H1 (cell line): ENCODE measurements around the gene P2RY8. TPM values are rescaled to one million over a fixed set of nuclear protein-coding genes. Genes with fewer than 3 reads are reported as not detected.
"Not testable (repeated sequence)": the region's sequence is repeated elsewhere in the genome, so short reads cannot be mapped to it uniquely, and the experiment has no call there.

Source experiments
- CTCF ChIA-PET: fragments of 300-600 bp; sonication (Branson Sonifier 250); formaldehyde crosslinking; loops from one replicate; lab custom pipeline; 2021; ENCODE audit not compliant: partially characterized antibody; lab: Charles Lee
- POLR2A ChIA-PET: fragments of 300-600 bp; sonication (Branson Sonifier 250); formaldehyde crosslinking; loops from one replicate; lab custom pipeline; 2021; ENCODE audit warnings: inconsistent platforms; ENCODE audit not compliant: partially characterized antibody; lab: Charles Lee
- DNase-seq, 2 experiments: peaks; one replicate each; pipeline versions ENCODE4 v3.0.0 to v3.0.0-alpha.2; 2010 to 2022; ENCODE audit warnings: low spot score in 2 of 2, low read depth in 1 of 2, mixed read lengths in 1 of 2
- FAIRE-seq: peaks from 2 replicates; lab custom pipeline; 2011; peaks lifted over from hg19 to GRCh38; lab: Jason Lieb, UNC
- H2AFZ ChIP-seq: 2 replicates; pipeline ENCODE4 v1.8.1; 2012; ENCODE audit warnings: low read length, inconsistent platforms
- H2AK5ac ChIP-seq: 2 replicates; pipeline ENCODE4 v1.6.1; 2013; ENCODE audit warnings: low read depth, low read length
- H2BK120ac ChIP-seq: replicated peaks from 2 replicates; pipeline ENCODE3; 2013; ENCODE audit warnings: low read depth, low read length, inconsistent platforms
- H2BK12ac ChIP-seq: 2 replicates; pipeline ENCODE4 v1.6.1; 2013; ENCODE audit warnings: low read depth, low read length
- H2BK15ac ChIP-seq: 2 replicates; pipeline ENCODE4 v1.6.1; 2013; ENCODE audit warnings: low read length
- H2BK20ac ChIP-seq: 2 replicates; pipeline ENCODE4 v1.6.1; 2013; ENCODE audit warnings: low read length
- H2BK5ac ChIP-seq: 2 replicates; pipeline ENCODE4 v1.6.1; 2013; ENCODE audit warnings: low read depth, low read length
- H3K14ac ChIP-seq: 2 replicates; pipeline ENCODE4 v1.6.1; 2013; ENCODE audit warnings: inconsistent platforms; ENCODE audit not compliant: insufficient read length
- H3K18ac ChIP-seq: 2 replicates; pipeline ENCODE4 v1.6.1; 2013; ENCODE audit warnings: low read length; ENCODE audit errors: extremely low read depth
- H3K23ac ChIP-seq: 2 replicates; pipeline ENCODE4 v1.6.1; 2013; ENCODE audit warnings: inconsistent platforms; ENCODE audit not compliant: insufficient read length
- H3K23me2 ChIP-seq: 2 replicates; pipeline ENCODE4 v1.6.1; 2013; ENCODE audit warnings: low read depth, low read length
- H3K27ac ChIP-seq: 2 replicates; pipeline ENCODE4 v1.6.1; 2011; ENCODE audit warnings: low read depth, low read length, inconsistent platforms
- H3K27me3 ChIP-seq, 4 experiments: replicated peaks in 1 of 4; 1 replicate in 1 of 4; 2 replicates in 3 of 4; pipeline versions ENCODE4 v1.6.1 to v1.8.1; 2011 to 2013; ENCODE audit warnings: low read length in 3 of 4, mild to moderate bottlenecking in 3 of 4, inconsistent platforms in 2 of 4, mixed read lengths in 2 of 4, moderate library complexity in 1 of 4; ENCODE audit not compliant: control insufficient read depth in 3 of 4, insufficient read depth in 3 of 4; ENCODE audit errors: extremely low read depth in 1 of 4
- H3K36me3 ChIP-seq, 4 experiments: 2 replicates each; pipeline versions ENCODE4 v1.6.1 to v1.8.1; 2011 to 2013; ENCODE audit warnings: mild to moderate bottlenecking in 4 of 4, low read length in 3 of 4, moderate library complexity in 2 of 4, control low read depth in 1 of 4, inconsistent platforms in 1 of 4; ENCODE audit not compliant: insufficient read depth in 4 of 4, control insufficient read depth in 2 of 4
- H3K4ac ChIP-seq: replicated peaks from 2 replicates; pipeline ENCODE3; 2013; ENCODE audit warnings: low read length, low read depth, mixed read lengths, inconsistent platforms; ENCODE audit not compliant: insufficient read length
- H3K4me1 ChIP-seq, 4 experiments: replicated peaks in 1 of 4; 1 replicate in 1 of 4; 2 replicates in 3 of 4; pipeline versions ENCODE4 v1.6.1 to v1.8.1; 2011 to 2013; ENCODE audit warnings: low read length in 3 of 4, inconsistent platforms in 2 of 4, mixed read lengths in 1 of 4; ENCODE audit not compliant: insufficient read depth in 4 of 4, control insufficient read depth in 3 of 4
- H3K4me2 ChIP-seq, 2 experiments: 2 replicates each; pipeline versions ENCODE4 v1.6.1 to v1.8.1; 2011 to 2013; ENCODE audit warnings: low read depth in 2 of 2, low read length in 2 of 2, control low read depth in 1 of 2, inconsistent platforms in 1 of 2, mild to moderate bottlenecking in 1 of 2; ENCODE audit not compliant: insufficient read depth in 1 of 2
- H3K4me3 ChIP-seq, 4 experiments: fragments of 200-600, 300-600 bp in 1 of 4; sonication (generic), shearing (Covaris generic), sonication (Bioruptor Twin) in 1 of 4; 2 replicates each; pipeline versions ENCODE4 v1.5.1 to v1.8.1; 2011 to 2016; ENCODE audit warnings: low read length in 4 of 4, low read depth in 3 of 4, control low read depth in 2 of 4, inconsistent platforms in 2 of 4, mild to moderate bottlenecking in 2 of 4, mixed read lengths in 1 of 4, moderate library complexity in 1 of 4; ENCODE audit not compliant: insufficient read depth in 2 of 4; ENCODE audit errors: extremely low read depth in 1 of 4
- H3K56ac ChIP-seq: replicated peaks from 2 replicates; pipeline ENCODE3; 2013; ENCODE audit warnings: low read depth, mild to moderate bottlenecking, mixed read lengths, low read length, inconsistent platforms; ENCODE audit not compliant: insufficient read length
- H3K79me1 ChIP-seq: 2 replicates; pipeline ENCODE4 v1.6.1; 2013; ENCODE audit warnings: low read depth, low read length, control low read depth
- H3K79me2 ChIP-seq, 2 experiments: 2 replicates each; pipeline versions ENCODE4 v1.6.1 to v1.8.1; 2012 to 2013; ENCODE audit warnings: low read length in 2 of 2, mild to moderate bottlenecking in 2 of 2, inconsistent platforms in 1 of 2; ENCODE audit not compliant: insufficient read depth in 2 of 2, control insufficient read depth in 1 of 2
- H3K9ac ChIP-seq, 4 experiments: replicated peaks in 1 of 4; 1 replicate in 1 of 4; 2 replicates in 3 of 4; pipeline versions ENCODE4 v1.6.1 to v1.8.1; 2011 to 2013; ENCODE audit warnings: low read depth in 3 of 4, low read length in 3 of 4, control low read depth in 2 of 4, mild to moderate bottlenecking in 2 of 4, moderate library complexity in 2 of 4, inconsistent platforms in 1 of 4; ENCODE audit errors: extremely low read depth in 1 of 4
- H3K9me3 ChIP-seq, 2 experiments: 2 replicates each; pipeline versions ENCODE4 v1.6.1 to v1.8.1; 2012 to 2013; ENCODE audit warnings: mild to moderate bottlenecking in 2 of 2, moderate library complexity in 2 of 2, control low read depth in 1 of 2, inconsistent platforms in 1 of 2, low read depth in 1 of 2, low read length in 1 of 2, mixed read lengths in 1 of 2; ENCODE audit not compliant: insufficient read depth in 2 of 2
- H4K20me1 ChIP-seq, 2 experiments: replicated peaks in 1 of 2; 2 replicates each; pipeline versions ENCODE3 to v1.8.1; 2011 to 2013; ENCODE audit warnings: inconsistent platforms in 2 of 2, low read length in 2 of 2, mild to moderate bottlenecking in 1 of 2; ENCODE audit not compliant: insufficient read depth in 2 of 2, control insufficient read depth in 1 of 2
- H4K5ac ChIP-seq: 2 replicates; pipeline ENCODE4 v1.6.1; 2013; ENCODE audit warnings: low read length, low read depth, mixed read lengths, inconsistent platforms; ENCODE audit not compliant: insufficient read length
- H4K8ac ChIP-seq: 2 replicates; pipeline ENCODE4 v1.8.0; 2013; ENCODE audit warnings: mild to moderate bottlenecking, moderate library complexity, low read length, inconsistent platforms; ENCODE audit not compliant: insufficient read depth; ENCODE audit errors: extremely low read depth
- H4K91ac ChIP-seq: replicated peaks from 2 replicates; pipeline ENCODE3; 2013; ENCODE audit warnings: low read length, mixed read lengths, inconsistent platforms; ENCODE audit not compliant: insufficient read length
- WGBS, 2 experiments: shearing (Covaris generic) in 1 of 2; methylation state at CpG; one replicate each; pipeline versions ENCODE4 v1.1.6 to v1.1.7; 2013 to 2015; ENCODE audit warnings: low lambda C conversion rate in 2 of 2, mixed read lengths in 2 of 2, inconsistent platforms in 1 of 2, low coverage in 1 of 2, missing lambda C conversion rate in 1 of 2; ENCODE audit not compliant: insufficient replicate concordance in 2 of 2, insufficient coverage in 1 of 2, insufficient read length in 1 of 2; ENCODE audit errors: extremely low coverage in 1 of 2, missing lambda C conversion rate in 1 of 2; 5-methylcytosine and 5-hydroxymethylcytosine counted together
- polyA plus RNA-seq, 7 experiments: library from polyadenylated mRNA; depleted of rRNA in 3 of 7; stranded (reverse) in 5 of 7; unstranded in 2 of 7; fragments of >200 nt in 5 of 7; fragments of 200-250 nt in 2 of 7; gene quantifications; 1 replicate in 5 of 7; 2 replicates in 1 of 7; 4 replicates in 1 of 7; pipeline versions ENCODE4 v1.2.1 to v1.2.3, GENCODE V29; 2011 to 2013; ENCODE audit warnings: missing spikeins in 2 of 7, mixed read lengths in 2 of 7
- total RNA-seq: library from RNA; stranded (reverse); fragmentation: NEBNext Ultra II Directional; extraction: Animal tissue kit (Norgen Biotek cat#: 25700); gene quantifications from 2 replicates; pipeline ENCODE4 v1.2.1, GENCODE V29; 2021

Gene P2RY8
- total and polyA plus RNA-seq, 2 of the 8 experiments (the other 6 are each of a cell fraction or from before 2014, with no cell fraction given), result 0.09 to 0.15 TPM

GRCh38 chrX:1447969-1448572 lies 88.9 kb downstream of the P2RY8 start:
- H2BK12ac ChIP-seq, H2AK5ac ChIP-seq, H4K91ac ChIP-seq, H3K27me3 ChIP-seq, H3K27ac ChIP-seq, H3K23ac ChIP-seq, H2BK20ac ChIP-seq, H3K14ac ChIP-seq, H2BK120ac ChIP-seq, DNase-seq, POLR2A ChIA-PET, H3K4ac ChIP-seq, H2AFZ ChIP-seq, H3K4me1 ChIP-seq, H4K8ac ChIP-seq, H3K9ac ChIP-seq, H4K5ac ChIP-seq, H3K18ac ChIP-seq, H2BK5ac ChIP-seq, H3K4me2 ChIP-seq, H3K4me3 ChIP-seq, H3K56ac ChIP-seq, H4K20me1 ChIP-seq, H2BK15ac ChIP-seq, CTCF ChIA-PET: not testable (repeated sequence)
- WGBS, 2 experiments, result 89% methylated on average over 8 of the region's 8 CpGs; no CpG with 5 or more reads in 1 of the 2 experiments
- peaks cover 13% of the 10 kb centered on the region; the same call in 1 of the 2 replicates for H3K23me2 ChIP-seq
- peaks cover 58 to 92% of the 10 kb centered on the region in 2 experiments for H3K79me2 ChIP-seq
- peaks cover 34% of the 10 kb centered on the region for H3K79me1 ChIP-seq
- FAIRE-seq, result peak; percentile 70
- H3K9me3 ChIP-seq, result peaks cover 4 to 26% of the 10 kb centered on the region in 2 experiments; a peak in 3 of 4 replicates
- peaks cover 4 to 31% (median 12%) of the 10 kb centered on the region in 4 experiments; a peak in 6 of 8 replicates for H3K36me3 ChIP-seq
